Inflammatory macrophage treated with lipopolysaccharide for 4 hours (primary cell): ENCODE measurements around the gene BTBD9.
A peak's percentile ranks its signal among the peaks of the same experiment; 100 is the strongest.

ENCODE experiments used
- DNase-seq: peaks from one replicate; pipeline ENCODE4 v3.0.0-alpha.2; 2020

Gene BTBD9

GRCh38 chr6:38639498-38640215 is at the start of gene BTBD9:
Gene BTBD9, minus strand, starts transcription at chr6:38639929.
- DNase-seq, result peak; percentile 84

GRCh38 chr6:38688579-38689087 is 48.9 kb upstream of the BTBD9 start:
- DNase-seq, result no peak

- DNase-seq, result no peak
Measured at GRCh38 chr6:38687549-38687948, 47.8 kb upstream of the BTBD9 start.

- no peak for DNase-seq
Measured at GRCh38 chr6:38687043-38687353, 47.3 kb upstream of the BTBD9 start.

- DNase-seq, result no peak
Measured at GRCh38 chr6:38686270-38687042, 46.7 kb upstream of the BTBD9 start.

- no peak for DNase-seq
Measured at GRCh38 chr6:38684904-38685303, 45.2 kb upstream of the BTBD9 start.

GRCh38 chr6:38684237-38684636 is 44.5 kb upstream of the BTBD9 start:
- no peak for DNase-seq

- no peak for DNase-seq
Measured at GRCh38 chr6:38681850-38682249, 42.1 kb upstream of the BTBD9 start.

GRCh38 chr6:38679668-38680067 is 39.9 kb upstream of the BTBD9 start:
- DNase-seq, result no peak

- DNase-seq, result no peak
Measured at GRCh38 chr6:38678178-38678760, 38.5 kb upstream of the BTBD9 start.

- no peak for DNase-seq
Measured at GRCh38 chr6:38676974-38677544, 37.3 kb upstream of the BTBD9 start.

GRCh38 chr6:38676236-38676973 is 36.7 kb upstream of the BTBD9 start:
- DNase-seq, result no peak

- DNase-seq, result peak; percentile 77
Measured at GRCh38 chr6:38673397-38674165, 33.9 kb upstream of the BTBD9 start.

GRCh38 chr6:38671885-38672467 is 32.2 kb upstream of the BTBD9 start:
- DNase-seq, result peak; percentile 57

- DNase-seq, result no peak
Measured at GRCh38 chr6:38658418-38659167, 18.9 kb upstream of the BTBD9 start.

- DNase-seq, result no peak
Measured at GRCh38 chr6:38656896-38657295, 17.2 kb upstream of the BTBD9 start.

- no peak for DNase-seq
Measured at GRCh38 chr6:38654263-38654662, 14.5 kb upstream of the BTBD9 start.

GRCh38 chr6:38651121-38651784 is 11.5 kb upstream of the BTBD9 start:
- DNase-seq, result no peak

GRCh38 chr6:38650207-38650752 is 10.6 kb upstream of the BTBD9 start:
- no peak for DNase-seq

- DNase-seq, result no peak
Measured at GRCh38 chr6:38649744-38650143, 10.0 kb upstream of the BTBD9 start.
